ENCODE data around the gene ROR1.

The ROR1 gene

GRCh38 chr1:63968663-63969440 is 195.0 kb downstream of the ROR1 start:
- no peak overlapping the region for H3K27ac Mint-ChIP-seq
- H3K27me3 Mint-ChIP-seq (ENCODE audit: low read depth) = peaks cover 8% of the 10 kb centered on the region
- DNase-seq (ENCODE audit: low spot score) = no peak
- H3K36me3 Mint-ChIP-seq (ENCODE audit: low read depth) = no peaks in the 10 kb centered on the region
- no peak overlapping the region for H3K4me3 Mint-ChIP-seq
- no peaks in the 10 kb centered on the region for H3K9me3 Mint-ChIP-seq
- peaks cover 4% of the 10 kb centered on the region for H3K4me1 Mint-ChIP-seq (ENCODE audit: low read depth)

DNA sequence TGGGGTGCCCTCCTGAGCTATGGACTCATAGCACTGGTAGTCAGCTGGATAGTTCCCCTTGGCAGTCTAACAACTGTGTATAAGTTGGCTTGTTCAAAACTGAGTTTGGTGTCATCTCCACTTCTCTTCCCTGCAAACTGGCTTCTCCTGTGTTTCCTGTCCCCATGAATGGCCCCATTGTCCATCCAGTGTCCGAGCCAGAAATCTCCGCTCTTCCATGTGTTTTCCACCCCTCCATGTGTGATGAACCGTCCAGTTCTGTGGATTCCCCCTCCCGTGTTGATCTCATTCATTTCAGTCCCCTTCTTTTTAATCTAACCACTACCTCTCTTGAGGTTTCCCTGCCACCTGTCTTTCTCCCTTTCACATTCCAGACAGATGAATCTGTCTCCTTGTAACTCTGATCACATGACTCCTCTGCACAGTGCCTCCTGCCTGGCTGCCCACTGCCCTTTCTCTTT is 195.7 kb downstream of the ROR1 start:
- Mint-ChIP-seq H3K36me3 (ENCODE audit: low read depth) (no peaks in the 10 kb centered on the region), H3K27me3 (ENCODE audit: low read depth) (peaks cover 8% of the 10 kb centered on the region), H3K27ac (no peak overlapping the region), H3K4me1 (ENCODE audit: low read depth) (peaks cover 4% of the 10 kb centered on the region), H3K4me3 (no peak overlapping the region), H3K9me3 (no peaks in the 10 kb centered on the region)
- no peak for DNase-seq (ENCODE audit: low spot score)

- DNase-seq (ENCODE audit: low spot score) = no peak
- no peak overlapping the region for H3K27ac Mint-ChIP-seq
Measured at GRCh38 chr1:63971557-63971956, 197.7 kb downstream of the ROR1 start.

GRCh38 chr1:63973005-63973419 is 199.2 kb downstream of the ROR1 start:
- no peak overlapping the region for H3K4me3 Mint-ChIP-seq
- no peaks in the 10 kb centered on the region for H3K4me1 Mint-ChIP-seq (ENCODE audit: low read depth)
- H3K27me3 Mint-ChIP-seq (ENCODE audit: low read depth) = no peaks in the 10 kb centered on the region
- DNase-seq (ENCODE audit: low spot score) = no peak
- H3K36me3 Mint-ChIP-seq (ENCODE audit: low read depth) = no peaks in the 10 kb centered on the region
- H3K27ac Mint-ChIP-seq = no peak overlapping the region
- no peaks in the 10 kb centered on the region for H3K9me3 Mint-ChIP-seq

More at GRCh38 chr1:63971557-63971956, 197.7 kb downstream of the ROR1 start:
- no peak overlapping the region for H3K4me3 Mint-ChIP-seq
- no peaks in the 10 kb centered on the region for H3K4me1 Mint-ChIP-seq (ENCODE audit: low read depth)
- no peaks in the 10 kb centered on the region for H3K9me3 Mint-ChIP-seq
- H3K36me3 Mint-ChIP-seq (ENCODE audit: low read depth) = no peaks in the 10 kb centered on the region
- peaks cover 5% of the 10 kb centered on the region for H3K27me3 Mint-ChIP-seq (ENCODE audit: low read depth)

GRCh38 chr1:63974966-63975365 is 201.1 kb downstream of the ROR1 start:
- no peak for DNase-seq (ENCODE audit: low spot score)
- Mint-ChIP-seq H3K27me3 (ENCODE audit: low read depth) (no peaks in the 10 kb centered on the region), H3K27ac (no peak overlapping the region), H3K4me3 (no peak overlapping the region), H3K36me3 (ENCODE audit: low read depth) (no peaks in the 10 kb centered on the region), H3K9me3 (no peaks in the 10 kb centered on the region), H3K4me1 (ENCODE audit: low read depth) (no peaks in the 10 kb centered on the region)

GRCh38 chr1:63975481-63975880 is 201.7 kb downstream of the ROR1 start:
- Mint-ChIP-seq H3K27ac (no peak overlapping the region), H3K36me3 (ENCODE audit: low read depth) (no peaks in the 10 kb centered on the region), H3K4me3 (no peak overlapping the region), H3K4me1 (ENCODE audit: low read depth) (no peaks in the 10 kb centered on the region), H3K27me3 (ENCODE audit: low read depth) (no peaks in the 10 kb centered on the region), H3K9me3 (no peaks in the 10 kb centered on the region)
- no peak for DNase-seq (ENCODE audit: low spot score)

DNA sequence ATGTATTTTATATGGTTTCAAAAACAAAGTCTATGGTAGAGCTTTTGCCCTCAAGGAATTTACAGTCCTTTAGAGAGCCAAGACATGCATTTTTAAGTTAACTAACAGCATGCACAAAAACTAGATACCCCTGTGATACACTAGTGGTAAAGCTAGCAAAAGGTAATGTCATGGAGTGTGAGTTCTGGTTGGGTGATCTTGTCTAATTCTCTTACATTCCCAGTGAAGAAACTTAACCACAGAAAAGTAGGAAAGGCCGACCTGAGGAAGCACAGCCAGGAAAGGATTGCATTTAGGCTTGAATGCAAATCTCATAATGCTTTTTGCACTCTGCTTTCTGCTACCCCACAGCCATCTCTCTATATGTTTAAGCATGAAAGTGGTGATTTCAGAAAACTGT is 202.2 kb downstream of the ROR1 start:
- H3K27me3 Mint-ChIP-seq (ENCODE audit: low read depth) = no peaks in the 10 kb centered on the region
- H3K9me3 Mint-ChIP-seq = no peaks in the 10 kb centered on the region
- H3K36me3 Mint-ChIP-seq (ENCODE audit: low read depth) = no peaks in the 10 kb centered on the region
- no peak overlapping the region for H3K4me3 Mint-ChIP-seq
- H3K4me1 Mint-ChIP-seq (ENCODE audit: low read depth) = no peaks in the 10 kb centered on the region
- no peak for DNase-seq (ENCODE audit: low spot score)
- no peak overlapping the region for H3K27ac Mint-ChIP-seq

- H3K27ac Mint-ChIP-seq = no peak overlapping the region
- no peak for DNase-seq (ENCODE audit: low spot score)
- H3K9me3 Mint-ChIP-seq = no peaks in the 10 kb centered on the region
- no peaks in the 10 kb centered on the region for H3K36me3 Mint-ChIP-seq (ENCODE audit: low read depth)
- H3K4me1 Mint-ChIP-seq (ENCODE audit: low read depth) = no peaks in the 10 kb centered on the region
- H3K4me3 Mint-ChIP-seq = no peak overlapping the region
- no peaks in the 10 kb centered on the region for H3K27me3 Mint-ChIP-seq (ENCODE audit: low read depth)
Measured at GRCh38 chr1:63977466-63977865, 203.6 kb downstream of the ROR1 start.

DNA sequence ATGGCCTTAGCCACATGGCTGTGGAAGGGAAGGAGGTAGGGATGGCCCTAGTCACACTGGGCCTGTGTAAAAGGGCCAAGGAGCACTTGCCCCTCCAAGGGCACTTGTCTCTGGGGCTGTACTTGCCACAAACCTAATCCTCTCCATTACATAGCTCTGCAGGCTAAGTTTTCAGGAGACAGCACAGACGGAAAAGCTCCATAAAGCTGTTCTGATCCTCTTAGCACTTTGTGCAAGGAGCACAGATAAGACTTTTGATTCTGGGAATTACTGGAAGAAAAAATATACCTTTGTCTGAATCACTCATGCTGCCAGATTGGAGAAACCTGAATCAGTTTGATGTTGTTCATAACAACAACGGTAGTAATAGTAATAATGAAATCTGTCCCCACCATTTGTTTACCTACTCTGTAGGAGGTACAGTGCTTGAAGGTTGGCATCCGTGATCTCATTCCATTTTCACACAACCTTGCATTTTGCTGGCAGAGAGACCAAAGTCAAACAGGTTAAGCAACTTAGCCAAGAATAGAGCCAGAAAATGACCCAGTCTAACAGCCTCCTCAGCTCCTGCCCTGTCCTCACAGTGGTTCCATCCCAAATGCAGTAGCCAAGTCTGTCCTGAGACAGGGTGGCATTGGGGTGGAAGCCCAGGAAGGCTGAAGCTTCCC is 207.1 kb downstream of the ROR1 start:
- H3K27ac Mint-ChIP-seq = no peak overlapping the region
- H3K36me3 Mint-ChIP-seq (ENCODE audit: low read depth) = no peaks in the 10 kb centered on the region
- DNase-seq (ENCODE audit: low spot score) = no peak
- no peaks in the 10 kb centered on the region for H3K4me1 Mint-ChIP-seq (ENCODE audit: low read depth)
- no peak overlapping the region for H3K4me3 Mint-ChIP-seq
- H3K27me3 Mint-ChIP-seq (ENCODE audit: low read depth) = no peaks in the 10 kb centered on the region
- H3K9me3 Mint-ChIP-seq = no peaks in the 10 kb centered on the region

- H3K4me1 Mint-ChIP-seq (ENCODE audit: low read depth) = no peaks in the 10 kb centered on the region
- no peak for DNase-seq (ENCODE audit: low spot score)
- no peaks in the 10 kb centered on the region for H3K9me3 Mint-ChIP-seq
- H3K27me3 Mint-ChIP-seq (ENCODE audit: low read depth) = peaks cover 4% of the 10 kb centered on the region
- H3K4me3 Mint-ChIP-seq = no peak overlapping the region
- H3K27ac Mint-ChIP-seq = no peak overlapping the region
- no peaks in the 10 kb centered on the region for H3K36me3 Mint-ChIP-seq (ENCODE audit: low read depth)
Measured at GRCh38 chr1:63981408-63981773, 207.6 kb downstream of the ROR1 start.

- Mint-ChIP-seq H3K9me3 (no peaks in the 10 kb centered on the region), H3K36me3 (ENCODE audit: low read depth) (no peaks in the 10 kb centered on the region), H3K27me3 (ENCODE audit: low read depth) (peaks cover 4% of the 10 kb centered on the region), H3K4me1 (ENCODE audit: low read depth) (no peaks in the 10 kb centered on the region), H3K4me3 (no peak overlapping the region), H3K27ac (no peak overlapping the region)
- no peak for DNase-seq (ENCODE audit: low spot score)
Measured at GRCh38 chr1:63982201-63982600, 208.4 kb downstream of the ROR1 start.

DNA sequence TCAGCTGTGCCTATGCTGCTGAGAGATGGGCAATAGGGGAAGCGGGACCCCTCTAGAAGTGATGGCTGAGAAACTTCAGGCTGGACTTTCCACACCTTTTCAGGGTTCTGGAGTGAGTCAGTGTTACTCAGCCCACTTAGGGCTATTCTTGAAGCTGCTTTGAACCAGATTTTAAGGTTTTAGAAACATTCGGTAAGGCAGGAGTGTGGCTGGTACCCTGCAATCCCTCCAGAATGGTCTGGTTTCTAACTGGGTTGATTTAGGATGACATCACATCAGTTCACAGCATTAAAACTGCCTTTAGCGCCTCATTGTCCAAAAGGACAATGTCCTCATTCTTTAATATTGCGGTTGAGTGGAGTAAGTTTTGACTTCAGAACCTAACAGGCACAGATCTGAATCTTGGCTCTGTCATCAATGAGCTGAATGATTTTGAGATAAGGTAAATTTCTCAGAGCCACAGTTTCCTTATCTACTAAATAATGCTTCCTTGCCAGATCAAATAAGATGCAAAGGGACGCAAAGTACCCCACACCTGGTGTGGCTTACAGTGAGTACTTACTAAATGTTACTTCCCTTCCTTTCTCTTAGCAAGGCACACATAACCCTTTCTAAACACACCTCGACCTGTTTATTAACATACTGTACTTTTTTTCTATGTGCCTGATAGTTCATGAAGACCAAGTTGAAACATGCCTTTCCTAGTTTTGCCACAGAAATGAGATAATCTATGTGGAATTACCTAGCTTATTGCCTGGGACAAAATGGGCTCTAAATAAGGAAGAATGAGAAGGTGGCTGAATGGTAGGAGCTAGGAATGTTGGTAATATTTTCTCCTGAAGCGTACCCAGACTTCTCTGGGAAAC is 209.8 kb downstream of the ROR1 start:
- Mint-ChIP-seq H3K27me3 (ENCODE audit: low read depth) (peaks cover 4% of the 10 kb centered on the region), H3K9me3 (no peaks in the 10 kb centered on the region), H3K36me3 (ENCODE audit: low read depth) (no peaks in the 10 kb centered on the region), H3K4me3 (no peak overlapping the region), H3K27ac (no peak overlapping the region), H3K4me1 (ENCODE audit: low read depth) (no peaks in the 10 kb centered on the region)
- no peak for DNase-seq (ENCODE audit: low spot score)

- H3K4me1 Mint-ChIP-seq (ENCODE audit: low read depth) = no peaks in the 10 kb centered on the region
- no peaks in the 10 kb centered on the region for H3K9me3 Mint-ChIP-seq
- H3K27ac Mint-ChIP-seq = no peak overlapping the region
- H3K36me3 Mint-ChIP-seq (ENCODE audit: low read depth) = no peaks in the 10 kb centered on the region
- no peak overlapping the region for H3K4me3 Mint-ChIP-seq
- DNase-seq (ENCODE audit: low spot score) = no peak
- peaks cover 4% of the 10 kb centered on the region for H3K27me3 Mint-ChIP-seq (ENCODE audit: low read depth)
Measured at GRCh38 chr1:63984257-63984929, 210.6 kb downstream of the ROR1 start.

All from T-helper 2 cell treated with Interferon-gamma antibody and Interleukin-4, amounts not matched to agents 5 μg/mL and 100 μg/mL, for 36 hours (primary cell).